ENCODE data around the gene HNMT.
"Not testable (repeated sequence)": the region's sequence is repeated elsewhere in the genome, so short reads cannot be mapped to it uniquely, and the experiment has no call there.

HNMT gene

DNA sequence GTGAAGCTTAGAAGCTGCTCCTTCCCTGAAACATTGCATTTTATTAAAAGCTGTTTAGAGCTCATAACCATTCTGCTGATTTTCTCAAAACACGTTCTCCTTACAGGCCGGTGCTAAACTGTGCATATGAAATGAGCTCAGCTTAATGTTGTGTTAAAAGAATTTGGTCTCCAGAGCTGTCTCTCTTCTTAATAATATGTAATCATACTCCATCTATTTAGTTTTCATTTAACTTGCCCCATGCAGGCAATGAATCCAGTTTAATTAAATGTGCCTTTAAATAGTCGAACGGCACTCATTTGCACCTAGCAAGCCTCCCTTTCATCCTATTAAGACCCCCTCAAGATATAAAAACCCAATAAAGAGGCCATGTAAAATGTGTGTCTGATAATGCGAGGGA, 76.3 kb downstream of the HNMT start:
- no peak for DNase-seq (ENCODE audit: low spot score)
- in situ Hi-C loops (cut with MboI; ENCODE audit: low sequenced_read_pairs, unreplicated experiment): no loop called here
- TF ChIP-seq, protein P1, sequence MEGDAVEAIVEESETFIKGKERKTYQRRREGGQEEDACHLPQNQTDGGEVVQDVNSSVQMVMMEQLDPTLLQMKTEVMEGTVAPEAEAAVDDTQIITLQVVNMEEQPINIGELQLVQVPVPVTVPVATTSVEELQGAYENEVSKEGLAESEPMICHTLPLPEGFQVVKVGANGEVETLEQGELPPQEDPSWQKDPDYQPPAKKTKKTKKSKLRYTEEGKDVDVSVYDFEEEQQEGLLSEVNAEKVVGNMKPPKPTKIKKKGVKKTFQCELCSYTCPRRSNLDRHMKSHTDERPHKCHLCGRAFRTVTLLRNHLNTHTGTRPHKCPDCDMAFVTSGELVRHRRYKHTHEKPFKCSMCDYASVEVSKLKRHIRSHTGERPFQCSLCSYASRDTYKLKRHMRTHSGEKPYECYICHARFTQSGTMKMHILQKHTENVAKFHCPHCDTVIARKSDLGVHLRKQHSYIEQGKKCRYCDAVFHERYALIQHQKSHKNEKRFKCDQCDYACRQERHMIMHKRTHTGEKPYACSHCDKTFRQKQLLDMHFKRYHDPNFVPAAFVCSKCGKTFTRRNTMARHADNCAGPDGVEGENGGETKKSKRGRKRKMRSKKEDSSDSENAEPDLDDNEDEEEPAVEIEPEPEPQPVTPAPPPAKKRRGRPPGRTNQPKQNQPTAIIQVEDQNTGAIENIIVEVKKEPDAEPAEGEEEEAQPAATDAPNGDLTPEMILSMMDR (IDR thresholded peaks at IDR 0.05; ENCODE audit: borderline replicate concordance, control extremely low read depth, extremely low read depth, insufficient read depth, missing control alignments): no peak

DNA sequence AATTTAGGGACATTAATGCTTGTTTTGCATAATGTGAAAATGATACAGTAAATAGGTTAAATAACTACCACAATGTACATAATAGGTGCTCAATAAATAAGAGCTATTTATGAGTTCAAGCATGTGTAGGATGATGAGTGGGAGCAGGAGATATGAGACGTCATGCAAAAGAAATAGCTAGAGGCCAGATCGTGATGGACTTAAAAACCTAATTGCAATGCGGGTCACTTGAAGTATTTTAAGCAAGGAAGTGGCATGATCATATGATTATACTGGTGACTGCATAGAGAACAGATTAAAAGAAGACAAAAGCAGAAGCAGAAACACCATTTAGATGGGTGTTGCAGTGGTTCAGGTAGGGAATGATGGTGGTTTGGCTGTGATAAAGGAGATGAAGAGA, 78.0 kb downstream of the HNMT start:
- in situ Hi-C loops (cut with MboI; ENCODE audit: low sequenced_read_pairs, unreplicated experiment): no loop called here
- DNase-seq (ENCODE audit: low spot score): no peak
- TF ChIP-seq, protein P1 (IDR thresholded peaks at IDR 0.05; ENCODE audit: borderline replicate concordance, control extremely low read depth, extremely low read depth, insufficient read depth, missing control alignments): no peak

DNA sequence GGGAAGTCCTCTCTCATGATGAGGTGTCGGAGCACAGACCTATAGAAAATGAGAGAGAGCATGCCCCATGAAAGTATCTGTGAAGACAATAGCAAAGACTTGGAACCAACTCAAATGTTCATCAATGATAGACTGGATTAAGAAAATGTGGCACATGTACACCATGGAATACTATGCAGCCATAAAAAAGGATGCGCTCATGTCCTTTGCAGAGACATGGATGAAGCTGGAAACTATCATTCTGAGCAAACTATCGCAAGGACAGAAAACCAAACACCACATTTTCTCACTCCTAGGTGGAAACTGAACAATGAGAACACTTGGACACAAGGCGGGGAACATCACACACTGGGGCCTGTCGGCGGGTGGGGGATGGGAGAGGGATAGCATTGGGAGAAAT, 79.3 kb downstream of the HNMT start:
- DNase-seq (ENCODE audit: low spot score); in situ Hi-C loops (cut with MboI; ENCODE audit: low sequenced_read_pairs, unreplicated experiment): not testable (repeated sequence)

DNA sequence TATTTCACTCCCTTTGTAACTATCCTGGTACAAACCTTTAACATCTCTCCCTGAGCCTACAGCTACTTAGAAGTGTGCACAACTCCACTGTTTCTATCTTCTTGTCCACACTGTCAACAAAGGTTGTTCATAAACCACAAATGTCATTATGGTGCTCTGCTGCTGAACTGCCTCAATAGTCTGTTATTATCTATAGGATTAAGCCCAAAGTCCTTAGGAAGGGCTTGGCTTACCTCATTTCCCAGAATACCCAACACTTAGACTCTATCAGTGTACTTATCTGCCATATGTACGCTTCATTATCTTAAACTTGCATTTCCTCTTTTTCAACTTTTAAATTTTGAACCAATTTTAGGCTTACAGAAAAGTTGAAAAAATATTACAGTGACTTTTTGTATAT, 94.2 kb downstream of the HNMT start:
- no peak for DNase-seq (ENCODE audit: low spot score)
- TF ChIP-seq, protein P1 (IDR thresholded peaks at IDR 0.05; ENCODE audit: borderline replicate concordance, control extremely low read depth, extremely low read depth, insufficient read depth, missing control alignments): no peak
- in situ Hi-C loops (cut with MboI; ENCODE audit: low sequenced_read_pairs, unreplicated experiment): no loop called here

DNA sequence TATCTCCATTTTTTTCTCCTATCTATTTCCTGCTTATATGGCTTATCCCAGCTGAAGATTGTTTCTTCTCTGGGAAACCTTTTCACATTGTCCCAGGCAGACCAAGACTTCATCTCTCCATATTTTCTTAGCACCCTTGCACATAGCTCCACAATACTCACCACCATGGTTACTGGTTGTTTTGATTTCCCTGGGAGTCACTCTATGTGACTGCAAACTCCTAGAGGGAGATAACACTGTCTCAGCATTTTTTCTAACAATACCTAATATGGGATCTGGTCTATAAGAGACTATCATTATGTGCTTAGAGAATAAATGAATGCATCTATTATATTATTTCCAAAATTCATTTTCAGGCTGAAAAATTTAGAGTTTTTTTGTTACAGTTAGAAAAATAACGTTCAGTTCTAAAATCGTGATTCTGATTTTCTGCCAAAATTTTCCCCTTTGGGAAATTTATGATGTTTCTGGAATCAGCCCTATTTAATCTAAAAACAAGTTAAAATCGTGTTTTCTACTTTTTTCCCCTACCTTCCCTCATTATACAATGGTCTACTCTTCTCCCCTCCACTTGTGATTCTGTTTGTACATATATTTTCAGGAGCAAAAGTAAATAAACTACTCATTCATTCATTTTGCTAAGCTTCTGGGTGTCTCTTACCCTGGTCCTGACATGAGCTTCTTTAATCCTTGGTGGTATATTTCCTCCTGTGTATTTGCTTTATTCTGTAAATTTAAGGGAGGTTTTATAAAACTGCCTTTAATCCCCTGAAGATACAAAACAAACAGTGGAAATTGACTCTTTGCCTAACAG, 95.4 kb downstream of the HNMT start:
- in situ Hi-C loops (cut with MboI; ENCODE audit: low sequenced_read_pairs, unreplicated experiment): no loop called here
- no peak for DNase-seq (ENCODE audit: low spot score)
- TF ChIP-seq, protein P1 (IDR thresholded peaks at IDR 0.05; ENCODE audit: borderline replicate concordance, control extremely low read depth, extremely low read depth, insufficient read depth, missing control alignments): no peak

DNA sequence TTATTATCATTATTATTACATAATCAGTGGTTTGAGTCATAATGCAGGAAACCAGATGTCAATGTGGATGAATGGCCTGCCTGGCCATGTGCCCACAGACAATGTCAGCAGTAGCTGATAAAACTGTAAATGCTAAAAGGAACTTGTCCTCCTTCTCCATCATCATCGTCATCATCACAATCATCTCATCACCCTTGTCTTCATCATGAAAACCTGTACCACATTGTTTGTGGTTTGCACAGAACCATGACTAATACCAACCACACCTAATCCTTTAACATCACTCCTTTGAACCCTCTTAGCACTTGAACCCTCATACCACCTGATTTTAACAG, 96.0 kb downstream of the HNMT start:
- in situ Hi-C loops (cut with MboI; ENCODE audit: low sequenced_read_pairs, unreplicated experiment): no loop called here
- TF ChIP-seq, protein P1 (IDR thresholded peaks at IDR 0.05; ENCODE audit: borderline replicate concordance, control extremely low read depth, extremely low read depth, insufficient read depth, missing control alignments): no peak
- no peak for DNase-seq (ENCODE audit: low spot score)

DNA sequence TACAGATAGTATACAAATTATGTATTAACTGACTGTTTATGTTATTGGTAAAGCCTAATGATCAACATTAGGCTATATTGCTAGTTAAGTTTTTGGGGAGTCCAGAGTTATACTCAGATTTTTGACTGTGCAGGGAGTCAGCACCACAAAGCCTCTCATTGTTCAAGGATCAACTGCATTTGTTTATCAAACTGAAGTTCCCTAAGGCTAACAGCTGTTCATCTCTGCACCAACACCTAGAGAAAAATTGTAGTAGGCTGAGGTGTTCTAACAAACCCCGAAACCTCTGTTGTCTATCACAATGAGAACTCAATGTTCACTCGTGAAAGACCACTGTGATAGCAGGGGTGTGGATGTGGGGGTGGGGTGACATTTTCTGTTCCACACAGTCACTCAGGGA, 97.7 kb downstream of the HNMT start:
- DNase-seq (ENCODE audit: low spot score): no peak
- in situ Hi-C loops (cut with MboI; ENCODE audit: low sequenced_read_pairs, unreplicated experiment): no loop called here
- TF ChIP-seq, protein P1 (IDR thresholded peaks at IDR 0.05; ENCODE audit: borderline replicate concordance, control extremely low read depth, extremely low read depth, insufficient read depth, missing control alignments): no peak

Measured in GM13976 (cell line).